Loucy (cell line): ENCODE measurements around the gene DHRS11.

ENCODE experiments used
- CTCF ChIP-seq: fragments of 200-600 bp; sonication (generic); conservative IDR thresholded peaks from 2 replicates; pipeline ENCODE4 v1.5.1; 2014; ENCODE audit warnings: mild to moderate bottlenecking, antibody characterized with exemption, low read length
- EZH2phosphoT487 ChIP-seq: fragments of 200-600 bp; IDR thresholded peaks from 2 replicates; pipeline ENCODE4 v1.6.1; 2018; ENCODE audit warnings: antibody characterized with exemption, mild to moderate bottlenecking, moderate library complexity, borderline replicate concordance

- TF ChIP-seq CTCF, result no peak
- TF ChIP-seq EZH2phosphoT487, result no peak
Observed at GRCh38 chr17:36592716-36593321, 1.1 kb downstream of the DHRS11 start.
